ENCODE data around the gene ZNF749. TPM values are rescaled to one million over a fixed set of nuclear protein-coding genes. Genes with fewer than 3 reads are reported as not detected.
A peak's percentile ranks its signal among the peaks of the same experiment; 100 is the strongest.

Gene ZNF749
- total RNA-seq, 2 donors from 2014 or later = 9.2 to 9.3 TPM

DNA sequence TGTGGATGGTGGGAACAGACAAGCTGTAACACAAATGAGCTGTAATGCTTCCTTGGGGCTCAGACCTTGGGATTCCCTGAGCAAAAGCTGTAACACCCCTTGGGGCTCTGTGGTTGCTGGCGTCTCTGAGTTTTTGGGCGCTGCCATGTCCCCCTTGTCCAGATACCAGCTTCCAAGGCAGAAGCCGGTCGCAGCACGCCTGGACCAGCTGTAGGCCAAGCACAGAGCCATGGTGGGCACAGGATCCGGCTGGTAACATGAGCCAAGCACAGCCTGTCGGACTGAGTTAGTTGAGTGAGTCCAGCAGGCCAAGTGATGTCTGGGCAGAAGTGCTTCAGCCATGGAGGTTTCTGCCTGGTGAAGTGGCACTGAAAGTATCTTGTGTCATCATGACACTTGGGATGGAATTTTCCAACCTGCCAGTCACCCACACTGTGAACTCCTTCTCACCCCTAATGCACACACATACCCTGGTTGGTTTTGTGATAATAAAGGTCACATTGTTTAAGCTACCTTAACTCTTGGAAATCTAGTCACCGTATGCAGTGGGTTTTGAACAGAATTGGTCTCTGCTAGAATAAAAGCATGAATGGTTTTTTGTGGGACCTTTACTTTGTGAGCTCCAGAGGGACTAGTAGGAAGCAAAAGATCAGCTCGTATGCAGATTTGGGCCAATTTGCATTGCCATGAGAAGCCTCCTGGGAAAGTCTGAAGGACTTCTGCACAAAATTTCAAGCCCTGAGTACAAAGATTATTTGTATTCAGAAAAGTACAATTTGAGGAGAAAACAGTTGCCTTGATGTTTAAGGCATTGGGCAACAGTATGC, 31.2 kb upstream of the ZNF749 start:
- Histone ChIP-seq H3K36me3 (peaks cover under 1% of the 10 kb centered on the region), H3K27ac (no peak overlapping the region), H3K9me3 (no peaks in the 10 kb centered on the region), H3K27me3 (no peaks in the 10 kb centered on the region), H3K4me3 (no peak overlapping the region), H3K4me1 (no peaks in the 10 kb centered on the region), H3K9ac (ENCODE audit: low read depth in 2 of 2, low read length in 2 of 2) (no peak overlapping the region)
- TF ChIP-seq, protein P1, sequence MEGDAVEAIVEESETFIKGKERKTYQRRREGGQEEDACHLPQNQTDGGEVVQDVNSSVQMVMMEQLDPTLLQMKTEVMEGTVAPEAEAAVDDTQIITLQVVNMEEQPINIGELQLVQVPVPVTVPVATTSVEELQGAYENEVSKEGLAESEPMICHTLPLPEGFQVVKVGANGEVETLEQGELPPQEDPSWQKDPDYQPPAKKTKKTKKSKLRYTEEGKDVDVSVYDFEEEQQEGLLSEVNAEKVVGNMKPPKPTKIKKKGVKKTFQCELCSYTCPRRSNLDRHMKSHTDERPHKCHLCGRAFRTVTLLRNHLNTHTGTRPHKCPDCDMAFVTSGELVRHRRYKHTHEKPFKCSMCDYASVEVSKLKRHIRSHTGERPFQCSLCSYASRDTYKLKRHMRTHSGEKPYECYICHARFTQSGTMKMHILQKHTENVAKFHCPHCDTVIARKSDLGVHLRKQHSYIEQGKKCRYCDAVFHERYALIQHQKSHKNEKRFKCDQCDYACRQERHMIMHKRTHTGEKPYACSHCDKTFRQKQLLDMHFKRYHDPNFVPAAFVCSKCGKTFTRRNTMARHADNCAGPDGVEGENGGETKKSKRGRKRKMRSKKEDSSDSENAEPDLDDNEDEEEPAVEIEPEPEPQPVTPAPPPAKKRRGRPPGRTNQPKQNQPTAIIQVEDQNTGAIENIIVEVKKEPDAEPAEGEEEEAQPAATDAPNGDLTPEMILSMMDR (IDR thresholded peaks at IDR 0.05) = no peak
- no peak for DNase-seq
- intact Hi-C loops (cut with DNase I) = no loop called here

DNA sequence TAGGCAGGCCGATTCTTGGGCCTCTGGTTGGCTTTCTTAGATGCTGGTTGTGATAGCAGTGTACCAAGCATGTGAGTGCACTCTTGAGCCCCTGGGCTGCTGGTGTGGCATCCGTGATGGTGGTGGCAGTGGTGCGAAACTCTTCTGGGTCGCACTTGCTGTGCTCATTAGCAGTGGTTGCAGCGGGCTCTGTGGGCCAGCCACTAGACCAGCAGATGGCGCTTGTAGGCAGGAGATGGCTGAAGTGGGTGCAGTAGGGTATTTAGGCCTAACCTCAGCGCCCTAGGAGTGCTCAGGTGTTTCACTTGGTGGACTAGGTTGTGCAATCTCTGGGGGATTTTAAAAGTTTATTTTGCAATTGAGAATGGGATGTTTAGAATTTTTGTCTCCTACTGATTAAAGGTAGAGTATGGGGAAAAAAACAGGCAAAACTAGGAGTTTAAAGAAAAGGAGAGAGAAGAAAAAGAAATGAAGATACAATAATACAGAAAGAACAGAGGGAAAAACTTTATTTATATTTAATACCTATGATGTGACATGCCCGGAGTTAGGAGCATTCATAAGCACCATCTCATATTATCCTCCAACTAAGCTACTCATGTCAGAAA, 28.5 kb upstream of the ZNF749 start:
- Histone ChIP-seq H3K9me3 (no peaks in the 10 kb centered on the region), H3K4me1 (peaks cover 1% of the 10 kb centered on the region), H3K36me3 (no peaks in the 10 kb centered on the region), H3K27me3 (no peaks in the 10 kb centered on the region), H3K9ac (ENCODE audit: low read depth in 2 of 2, low read length in 2 of 2) (no peak overlapping the region), H3K4me3 (no peak overlapping the region), H3K27ac (no peak overlapping the region)
- intact Hi-C loops (cut with DNase I) = no loop called here
- TF ChIP-seq, protein P1 (IDR thresholded peaks at IDR 0.05) = no peak
- peak; percentile 67 for DNase-seq

DNA sequence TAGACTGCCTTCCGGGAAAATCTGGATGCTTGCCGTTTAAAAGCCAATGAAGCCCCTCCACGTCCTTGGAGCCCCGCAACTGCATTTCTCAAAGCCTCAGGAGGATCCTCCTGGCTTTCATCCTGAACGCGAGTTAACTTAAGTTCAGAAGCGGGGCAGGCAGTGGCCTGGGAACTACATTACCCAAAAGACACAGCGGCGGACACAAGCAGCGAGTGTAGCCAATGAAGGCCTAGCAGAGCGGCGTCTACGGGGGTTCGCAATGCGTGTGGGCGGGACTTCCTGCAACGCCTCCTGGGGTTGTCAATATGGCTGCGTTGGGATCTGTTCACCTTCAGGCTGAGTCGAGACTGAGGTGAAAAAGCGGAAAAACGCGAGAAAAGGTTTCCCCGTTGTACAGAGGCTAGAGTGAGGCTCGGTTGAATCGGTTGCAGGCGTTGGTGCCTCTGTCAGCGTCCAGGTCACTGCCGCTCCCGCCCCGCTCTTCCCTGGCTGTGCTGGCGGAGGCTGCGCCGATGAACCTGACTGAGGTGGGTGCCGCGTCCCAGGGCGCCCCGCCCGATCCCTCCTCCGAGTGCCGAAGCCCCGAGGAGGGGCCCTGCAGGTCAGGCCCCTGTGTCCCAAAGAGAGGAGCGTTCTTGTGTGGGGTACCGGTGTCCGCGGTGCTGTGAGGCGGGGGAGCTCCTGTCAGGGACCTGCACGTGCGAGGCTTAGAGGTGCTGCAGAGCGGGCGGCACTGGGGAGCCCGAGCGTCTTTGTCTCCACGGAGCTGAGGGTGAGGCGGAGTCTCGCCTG, 24.1 kb upstream of the ZNF749 start, which contains the start of gene ZNF17:
Gene ZNF17 (plus strand): TSS at position 285 of the 795 bp plus-strand sequence. CDS start 2,455 bp downstream, outside the sequence.
- peak within 1 kb of the TSS; percentile 70 to 81 for H3K9ac ChIP-seq (ENCODE audit: low read depth in 2 of 2, low read length in 2 of 2)
- peaks cover 7% of the 10 kb centered on the region for H3K4me1 ChIP-seq
- no peaks in the 10 kb centered on the region for H3K36me3 ChIP-seq
- H3K27ac ChIP-seq = no peak within 1 kb of the TSS
- peak; percentile 96 for DNase-seq
- no peaks in the 10 kb centered on the region for H3K27me3 ChIP-seq
- peak within 1 kb of the TSS; percentile 99 for H3K4me3 ChIP-seq
- TF ChIP-seq, protein P1 (IDR thresholded peaks at IDR 0.05) = no peak
- no peaks in the 10 kb centered on the region for H3K9me3 ChIP-seq
- intact Hi-C loops (cut with DNase I) = no loop called here

DNA sequence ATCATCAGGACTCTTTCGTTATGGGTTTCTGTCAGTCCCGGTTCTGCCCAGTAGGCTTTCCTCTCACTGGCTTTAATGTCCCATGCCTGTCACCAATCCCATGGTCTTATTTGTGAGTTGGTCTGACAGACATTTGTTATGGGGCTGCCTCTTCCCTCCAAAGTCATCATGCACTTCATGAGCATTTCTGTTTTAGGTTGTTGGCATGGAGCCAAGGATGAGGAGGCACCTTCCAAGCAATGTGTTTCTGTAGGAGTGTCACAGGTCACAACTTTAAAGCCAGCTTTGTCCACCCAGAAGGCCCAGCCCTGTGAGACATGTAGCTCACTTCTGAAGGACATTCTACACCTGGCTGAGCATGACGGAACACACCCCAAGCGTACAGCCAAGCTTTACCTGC, 15.7 kb upstream of the ZNF749 start:
- Histone ChIP-seq H3K9ac (ENCODE audit: low read depth in 2 of 2, low read length in 2 of 2) (no peak overlapping the region), H3K4me1 (no peaks in the 10 kb centered on the region), H3K27me3 (no peaks in the 10 kb centered on the region), H3K27ac (no peak overlapping the region), H3K4me3 (no peak overlapping the region), H3K36me3 (peaks cover 12% of the 10 kb centered on the region), H3K9me3 (peaks cover 11% of the 10 kb centered on the region)
- no peak for DNase-seq
- TF ChIP-seq, protein P1 (IDR thresholded peaks at IDR 0.05) = no peak
- intact Hi-C loops (cut with DNase I) = no loop called here

DNA sequence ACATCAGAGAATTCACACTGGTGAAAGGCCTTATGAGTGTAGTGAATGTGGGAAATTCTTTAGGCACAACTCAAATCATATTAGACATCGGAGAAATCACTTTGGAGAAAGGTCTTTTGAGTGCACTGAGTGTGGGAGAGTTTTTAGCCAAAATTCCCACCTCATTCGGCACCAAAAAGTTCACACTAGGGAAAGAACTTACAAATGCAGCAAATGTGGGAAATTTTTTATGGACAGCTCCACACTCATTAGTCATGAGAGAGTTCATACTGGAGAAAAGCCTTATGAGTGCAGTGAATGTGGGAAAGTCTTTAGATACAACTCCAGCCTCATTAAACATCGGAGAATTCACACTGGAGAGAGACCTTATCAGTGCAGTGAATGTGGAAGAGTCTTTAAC, 14.1 kb upstream of the ZNF749 start:
- Histone ChIP-seq H3K27me3 (no peaks in the 10 kb centered on the region), H3K36me3 (peaks cover 12% of the 10 kb centered on the region), H3K9ac (ENCODE audit: low read depth in 2 of 2, low read length in 2 of 2) (no peak overlapping the region), H3K27ac (no peak overlapping the region), H3K9me3 (peaks cover 13% of the 10 kb centered on the region), H3K4me1 (no peaks in the 10 kb centered on the region), H3K4me3 (no peak overlapping the region)
- intact Hi-C loops (cut with DNase I) = no loop called here
- TF ChIP-seq, protein P1 (IDR thresholded peaks at IDR 0.05) = no peak
- DNase-seq = no peak

Measured in colonic mucosa (tissue), 4 donors.